Left lung (tissue), 10 donors: ENCODE measurements around the gene RFX2. TPM values are rescaled to one million over a fixed set of nuclear protein-coding genes. Genes with fewer than 3 reads are reported as not detected.

Experiments
- ATAC-seq: fragments of 200-7000 bp; cut with Tn5 transposase; one replicate; pipeline ENCODE4 v1.9.1; 2020; ENCODE audit warnings: moderate library complexity
- DNase-seq, 4 donors: peaks; one replicate each; pipeline ENCODE4 v3.0.0-alpha.2; 2013 to 2020
- H3K27ac ChIP-seq, 2 donors: fragments of 200-600 bp; sonication (generic) in 1 of 2; one replicate each; pipeline versions ENCODE4 v1.5.0 to v1.8.0; 2020 to 2021
- H3K27me3 ChIP-seq, 2 donors: fragments of 200-600 bp; sonication (generic) in 1 of 2; one replicate each; pipeline versions ENCODE4 v1.5.0 to v1.8.0; 2020 to 2021
- H3K36me3 ChIP-seq, 2 donors: fragments of 200-600 bp; sonication (generic) in 1 of 2; one replicate each; pipeline versions ENCODE4 v1.5.0 to v1.8.0; 2020 to 2021
- H3K4me1 ChIP-seq, 2 donors: fragments of 200-600 bp; one replicate each; pipeline ENCODE4 v1.8.0; 2021
- H3K4me3 ChIP-seq, 2 donors: fragments of 200-600 bp; sonication (generic) in 1 of 2; one replicate each; pipeline versions ENCODE4 v1.5.0 to v1.8.0; 2020 to 2021; ENCODE audit warnings: mild to moderate bottlenecking in 1 of 2
- H3K9me3 ChIP-seq, 2 donors: fragments of 200-600 bp; sonication (generic) in 1 of 2; one replicate each; pipeline versions ENCODE4 v1.5.0 to v1.8.0; 2020 to 2021
- CTCF ChIP-seq, 2 donors: fragments of 200-600 bp; sonication (generic) in 1 of 2; IDR thresholded peaks; one replicate each; pipeline versions ENCODE4 v1.5.0 to v1.8.0; 2021; ENCODE audit warnings: antibody characterized with exemption in 2 of 2
- intact Hi-C, 2 donors: fragments of 100-400 bp; cut with DNase I; formaldehyde crosslinking; loops; one replicate each; pipeline versions ENCODE4 v1.11.2 to v1.14.2; 2022
- polyA plus RNA-seq, 6 donors: library from polyadenylated mRNA; unstranded; fragments of 120-200 nt; gene quantifications; one replicate each; pipeline ENCODE4 v1.2.1, GENCODE V29; 2013; ENCODE audit not compliant: insufficient read length in 6 of 6
- total RNA-seq, 2 donors: library from RNA; stranded (reverse); fragmentation: NEBNext Ultra II Directional; extraction: Animal tissue kit (Norgen Biotek cat#: 25700); gene quantifications; one replicate each; pipeline ENCODE4 v1.2.1, GENCODE V29; 2021
- donor health status: DM: no; HTN: yes; CAD: no.
- donor health status: DM: no; HTN: no; CAD: no.

Gene RFX2
- total and polyA plus RNA-seq, 8 donors = 12.7 to 18.8 (median 16.5) TPM

GRCh38 chr19:6062274-6062673, 48.0 kb downstream of the RFX2 start:
- no peak for TF ChIP-seq CTCF (IDR thresholded peaks at IDR 0.05)
- peak in 2 of 4 donors; percentile 79 to 82 for DNase-seq
- intact Hi-C loops = no loop called here
- no peaks in the 10 kb centered on the region for H3K9me3 ChIP-seq
- H3K36me3 ChIP-seq = no peaks in the 10 kb centered on the region
- H3K4me3 ChIP-seq = peak overlapping the region in 1 of 2 donors; percentile 10
- peak overlapping the region; percentile 77 to 99 for H3K27ac ChIP-seq
- no peaks in the 10 kb centered on the region for H3K27me3 ChIP-seq
- peaks cover 53 to 100% of the 10 kb centered on the region in 2 donors for H3K4me1 ChIP-seq
- peak; percentile 11 for ATAC-seq

- Histone ChIP-seq H3K4me1 (peaks cover 56 to 100% of the 10 kb centered on the region in 2 donors), H3K36me3 (no peaks in the 10 kb centered on the region), H3K4me3 (no peak overlapping the region), H3K27ac (peak overlapping the region; percentile 77 to 99), H3K27me3 (no peaks in the 10 kb centered on the region), H3K9me3 (no peaks in the 10 kb centered on the region)
- intact Hi-C loops = no loop called here
- no peak for DNase-seq
- no peak for ATAC-seq
- no peak for TF ChIP-seq CTCF (IDR thresholded peaks at IDR 0.05)
Observed at GRCh38 chr19:6061376-6062130, 48.7 kb downstream of the RFX2 start.

GRCh38 chr19:6060600-6061375, 49.5 kb downstream of the RFX2 start:
- DNase-seq = peak in 1 of 4 donors; percentile 78
- Histone ChIP-seq H3K27ac (peak overlapping the region; percentile 77 to 99), H3K9me3 (no peaks in the 10 kb centered on the region), H3K27me3 (no peaks in the 10 kb centered on the region), H3K4me3 (no peak overlapping the region), H3K4me1 (peaks cover 55 to 100% of the 10 kb centered on the region in 2 donors), H3K36me3 (no peaks in the 10 kb centered on the region)
- TF ChIP-seq CTCF (IDR thresholded peaks at IDR 0.05) = no peak
- intact Hi-C loops = no loop called here
- ATAC-seq = no peak

- Histone ChIP-seq H3K9me3 (no peaks in the 10 kb centered on the region), H3K36me3 (no peaks in the 10 kb centered on the region), H3K4me1 (peaks cover 48 to 94% of the 10 kb centered on the region in 2 donors), H3K27ac (peak overlapping the region; percentile 77 to 99), H3K27me3 (no peaks in the 10 kb centered on the region), H3K4me3 (no peak overlapping the region)
- TF ChIP-seq CTCF (IDR thresholded peaks at IDR 0.05) = no peak
- DNase-seq (no peak), ATAC-seq (no peak)
- intact Hi-C loops = loop anchor here in 1 of 2 donors (10.0 kb wide), 1 partner anchor 65 kb away; no protein-coding TSS in a partner anchor
Observed at GRCh38 chr19:6059988-6060599, 50.2 kb downstream of the RFX2 start.
